CD4-positive, alpha-beta T cell treated with Interleukin-21 for 1 hour (primary cell): ENCODE data around the gene DBP.
"Not testable (repeated sequence)": the region's sequence is repeated elsewhere in the genome, so short reads cannot be mapped to it uniquely, and the experiment has no call there.

Experiments used
- DNase-seq: peaks from one replicate; pipeline ENCODE4 v3.0.0-alpha.2; 2020

DBP gene, protein sequence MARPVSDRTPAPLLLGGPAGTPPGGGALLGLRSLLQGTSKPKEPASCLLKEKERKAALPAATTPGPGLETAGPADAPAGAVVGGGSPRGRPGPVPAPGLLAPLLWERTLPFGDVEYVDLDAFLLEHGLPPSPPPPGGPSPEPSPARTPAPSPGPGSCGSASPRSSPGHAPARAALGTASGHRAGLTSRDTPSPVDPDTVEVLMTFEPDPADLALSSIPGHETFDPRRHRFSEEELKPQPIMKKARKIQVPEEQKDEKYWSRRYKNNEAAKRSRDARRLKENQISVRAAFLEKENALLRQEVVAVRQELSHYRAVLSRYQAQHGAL

DNA sequence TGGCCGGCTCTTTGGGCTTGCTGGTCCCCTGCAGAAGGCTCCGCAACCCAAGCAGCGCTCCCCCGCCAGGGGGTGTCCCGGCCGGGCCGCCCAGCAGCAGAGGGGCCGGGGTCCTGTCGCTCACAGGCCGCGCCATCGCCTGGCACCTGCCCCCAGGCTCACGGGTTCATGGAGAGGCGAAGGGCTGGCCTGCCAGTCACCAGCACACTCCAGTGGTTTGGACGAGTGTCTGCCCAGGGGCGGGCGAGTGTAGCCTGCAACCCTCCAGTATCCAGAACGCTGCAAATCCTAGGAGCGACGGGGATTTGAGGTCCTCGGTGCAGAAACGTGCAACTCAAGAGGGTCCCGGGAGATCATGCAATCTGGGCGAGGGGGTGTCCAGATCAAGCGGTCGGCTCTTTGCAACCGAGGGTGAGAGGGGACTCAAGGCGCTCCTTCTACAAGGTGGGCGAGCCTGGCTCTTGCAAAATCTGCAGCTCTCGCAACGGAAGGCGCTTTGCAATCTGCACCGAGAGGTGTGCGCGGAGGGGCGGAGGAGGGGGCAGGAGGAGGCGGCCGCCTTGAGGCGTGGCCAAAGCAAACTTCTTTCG is at the start of gene DBP:
Gene DBP, minus strand, starts transcription at position 521 of the 590 bp plus-strand sequence. Its CDS starts 385 bp downstream, at position 136.
- DNase-seq, result no peak

DNA sequence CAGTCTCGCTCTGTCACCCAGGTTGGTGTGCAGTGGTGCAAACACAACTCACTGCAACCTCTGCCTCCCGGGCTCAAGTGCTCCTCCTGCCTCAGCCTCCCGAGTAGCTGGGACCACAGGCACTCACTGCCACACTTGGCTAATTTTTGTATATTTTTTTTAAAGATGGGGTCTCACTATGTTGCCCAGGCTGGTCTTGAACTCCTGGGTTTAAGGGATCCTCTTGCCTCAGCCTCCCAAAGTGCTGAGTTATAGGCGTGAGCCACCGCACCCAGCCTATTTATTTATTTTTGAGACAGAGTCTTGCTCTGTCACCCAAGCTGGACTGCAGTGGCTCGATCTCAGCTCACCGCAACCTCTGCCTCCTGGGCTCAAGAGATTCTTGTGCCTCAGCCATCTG is 49.5 kb upstream of the DBP start:
- not testable (repeated sequence) for DNase-seq

DNA sequence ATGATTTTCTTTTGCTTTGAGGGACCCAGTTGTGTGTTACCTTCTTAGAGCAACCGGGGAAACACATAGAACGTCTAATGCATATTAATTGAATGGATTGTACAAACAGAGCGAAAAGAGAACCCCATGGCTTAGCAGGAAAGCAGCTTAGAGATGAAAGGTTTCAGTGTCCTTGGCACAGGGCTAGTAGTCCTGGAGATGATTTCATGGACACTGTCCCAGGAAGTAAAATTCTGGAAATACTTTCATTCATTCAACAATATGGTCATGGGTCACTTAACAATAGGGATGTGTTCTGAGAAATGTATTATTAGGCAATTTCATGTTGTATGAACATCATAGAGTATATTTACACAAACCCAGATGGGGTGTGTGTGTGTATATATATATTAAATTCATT is 48.9 kb upstream of the DBP start:
- DNase-seq, result no peak

DNA sequence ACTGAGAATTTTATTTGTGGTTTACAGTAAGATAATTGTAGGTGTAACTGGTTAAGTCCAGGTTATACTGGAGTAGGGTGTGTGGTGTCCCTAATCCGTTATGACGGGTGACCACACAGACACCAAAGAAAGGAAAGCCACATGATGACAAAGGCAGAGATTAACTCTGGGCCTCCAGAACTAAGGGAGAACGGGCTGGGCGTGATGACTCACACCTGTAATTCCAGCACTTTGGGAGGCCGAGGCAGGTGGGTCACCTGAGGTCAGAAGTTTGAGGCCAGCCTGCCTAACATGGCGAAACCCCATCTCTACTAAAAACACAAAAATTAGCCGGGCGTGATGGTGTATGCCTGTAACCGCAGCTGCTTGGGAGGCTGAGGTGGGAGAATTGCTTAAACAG is 48.4 kb upstream of the DBP start:
- DNase-seq, result no peak

DNA sequence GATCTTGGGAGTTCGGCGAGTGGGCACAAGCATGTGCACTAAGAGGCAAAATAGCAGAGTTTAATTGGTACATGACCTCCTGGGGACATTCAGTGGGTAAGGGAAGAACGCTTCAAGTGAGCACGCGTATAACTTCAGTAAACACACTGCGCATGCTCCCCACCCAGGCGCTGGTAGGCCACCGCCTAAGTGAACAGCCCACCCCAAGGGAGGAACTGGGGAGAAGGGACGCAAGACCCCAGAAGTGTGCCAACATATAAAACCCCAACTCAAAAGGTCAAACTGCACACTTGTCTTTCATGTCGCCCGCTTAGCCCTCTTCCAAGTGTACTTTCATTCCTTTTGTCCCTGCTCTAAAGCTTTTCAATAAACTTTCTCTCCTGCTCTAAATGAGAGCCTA is 46.2 kb upstream of the DBP start:
- DNase-seq, result peak; percentile 21

DNA sequence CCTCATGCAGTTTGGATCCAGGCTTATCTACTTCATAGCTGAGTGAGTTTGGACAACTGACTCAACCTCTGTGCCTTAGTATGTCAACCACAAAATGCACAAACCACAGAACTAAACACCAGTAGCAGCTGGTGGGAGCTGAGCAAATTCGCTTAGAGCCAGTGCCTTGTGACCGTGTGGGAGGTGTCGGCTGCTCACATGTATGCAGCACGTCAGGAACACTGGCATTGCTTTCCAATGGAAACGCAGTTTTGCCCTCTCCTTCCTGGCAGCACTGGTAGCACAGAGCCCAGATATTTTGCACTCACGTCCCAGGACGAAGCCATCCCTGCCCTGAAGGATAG is 43.9 kb upstream of the DBP start:
- DNase-seq, result no peak

DNA sequence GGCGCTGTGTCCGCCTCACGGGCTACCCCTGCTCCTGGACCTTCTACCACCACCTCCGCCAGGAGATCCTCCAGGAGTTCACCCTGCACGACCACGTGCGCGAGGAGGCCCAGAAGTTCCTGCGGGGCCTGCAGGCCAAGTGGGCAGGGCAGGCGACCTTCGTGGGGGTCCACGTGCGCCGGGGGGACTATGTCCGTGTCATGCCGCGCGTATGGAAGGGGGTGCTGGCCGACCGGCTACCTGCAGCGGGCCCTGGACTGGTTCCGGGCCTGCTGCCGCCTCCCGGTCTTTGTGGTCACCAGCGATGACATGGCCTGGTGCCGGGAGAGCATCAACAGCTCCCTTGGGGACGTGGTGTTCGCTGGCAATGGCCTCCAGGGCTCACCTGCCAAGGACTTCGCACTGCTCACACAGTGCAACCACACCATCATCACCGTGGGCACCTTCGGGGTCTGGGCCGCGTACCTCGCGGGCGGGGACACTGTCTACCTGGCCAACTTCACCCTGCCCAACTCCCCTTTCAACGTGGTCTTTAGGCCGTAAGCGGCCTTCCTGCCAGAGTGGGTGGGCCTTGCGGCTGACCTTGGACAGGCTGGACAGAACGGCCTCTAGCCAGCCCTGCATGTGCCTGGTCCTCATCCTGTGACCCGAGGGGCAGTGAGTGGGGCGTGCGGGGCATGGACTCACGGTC is 43.4 kb upstream of the DBP start:
- DNase-seq, result no peak

DNA sequence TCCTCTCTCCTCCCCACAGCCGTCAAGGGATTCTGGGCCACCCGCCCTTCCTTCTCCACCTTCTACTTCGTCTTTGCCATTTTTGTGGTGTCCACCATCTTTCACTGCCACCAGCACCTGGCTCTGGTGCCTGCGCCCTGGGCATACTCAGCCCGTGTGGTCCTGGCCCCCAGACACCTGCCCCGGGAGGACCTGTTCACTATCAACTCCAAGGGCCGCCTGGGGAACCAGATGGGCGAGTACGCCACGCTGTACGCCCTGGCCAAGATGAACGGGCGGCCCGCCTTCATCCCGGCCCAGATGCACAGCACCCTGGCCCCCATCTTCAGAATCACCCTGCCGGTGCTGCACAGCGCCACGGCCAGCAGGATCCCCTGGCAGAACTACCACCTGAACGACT is 42.8 kb upstream of the DBP start:
- not testable (repeated sequence) for DNase-seq

DNA sequence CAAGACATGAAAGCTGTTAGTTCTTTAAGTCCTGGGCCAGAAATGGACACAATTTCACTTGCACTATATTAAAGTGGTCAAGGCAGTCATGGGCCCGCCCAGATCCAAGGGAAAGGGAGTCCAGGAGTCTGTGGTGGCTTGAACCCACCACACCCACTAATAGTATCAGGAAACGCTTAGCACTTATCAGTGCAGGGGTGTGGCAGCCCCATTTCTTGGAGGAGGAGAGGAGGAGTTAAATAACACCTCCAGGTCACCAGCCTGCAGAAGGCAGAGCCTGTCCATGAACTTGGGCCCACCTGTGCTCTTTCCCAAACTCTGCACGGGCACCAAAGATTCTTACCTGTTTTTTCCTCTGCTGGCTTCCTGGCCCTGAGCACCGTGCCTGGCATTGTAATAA is 41.0 kb upstream of the DBP start:
- DNase-seq, result no peak

DNA sequence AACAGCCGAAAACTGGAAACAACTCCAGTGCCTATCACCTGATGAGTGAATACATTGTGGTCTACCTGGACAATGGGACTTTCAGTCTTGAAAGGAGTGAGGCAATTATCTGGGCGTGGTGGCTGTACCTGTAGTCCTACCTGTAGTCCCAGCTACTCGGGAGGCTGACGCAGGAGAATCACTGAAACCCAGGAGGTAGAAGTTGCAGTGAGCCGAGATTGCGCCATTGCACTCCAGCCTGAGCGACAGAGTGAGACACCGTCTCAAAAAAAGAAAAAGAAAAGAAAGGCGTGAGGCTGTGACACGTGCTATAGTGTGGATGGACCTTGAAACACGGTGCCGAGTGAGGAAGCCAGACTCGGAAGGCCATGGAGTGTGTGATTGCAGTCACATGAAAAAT is 39.7 kb upstream of the DBP start:
- no peak for DNase-seq

DNA sequence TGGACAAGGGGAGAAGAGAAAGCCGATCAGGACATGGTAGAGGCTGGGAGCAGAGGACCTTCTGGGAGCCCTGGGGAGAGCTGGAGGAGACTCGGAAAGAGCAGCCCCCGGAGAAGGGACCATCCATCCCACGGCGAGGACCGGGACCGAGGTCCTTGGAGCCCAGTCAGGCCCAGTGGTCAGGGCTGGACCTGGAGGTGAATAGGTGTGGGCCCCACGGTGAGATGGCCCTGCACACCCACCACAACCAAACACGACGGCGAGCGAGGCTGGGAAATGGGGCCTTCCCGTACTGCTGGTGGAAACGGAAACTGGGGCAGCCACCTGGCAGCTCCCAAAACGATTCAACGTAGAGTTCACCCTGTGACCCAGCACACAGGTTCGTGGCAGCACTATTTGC is 39.3 kb upstream of the DBP start:
- DNase-seq, result no peak

DNA sequence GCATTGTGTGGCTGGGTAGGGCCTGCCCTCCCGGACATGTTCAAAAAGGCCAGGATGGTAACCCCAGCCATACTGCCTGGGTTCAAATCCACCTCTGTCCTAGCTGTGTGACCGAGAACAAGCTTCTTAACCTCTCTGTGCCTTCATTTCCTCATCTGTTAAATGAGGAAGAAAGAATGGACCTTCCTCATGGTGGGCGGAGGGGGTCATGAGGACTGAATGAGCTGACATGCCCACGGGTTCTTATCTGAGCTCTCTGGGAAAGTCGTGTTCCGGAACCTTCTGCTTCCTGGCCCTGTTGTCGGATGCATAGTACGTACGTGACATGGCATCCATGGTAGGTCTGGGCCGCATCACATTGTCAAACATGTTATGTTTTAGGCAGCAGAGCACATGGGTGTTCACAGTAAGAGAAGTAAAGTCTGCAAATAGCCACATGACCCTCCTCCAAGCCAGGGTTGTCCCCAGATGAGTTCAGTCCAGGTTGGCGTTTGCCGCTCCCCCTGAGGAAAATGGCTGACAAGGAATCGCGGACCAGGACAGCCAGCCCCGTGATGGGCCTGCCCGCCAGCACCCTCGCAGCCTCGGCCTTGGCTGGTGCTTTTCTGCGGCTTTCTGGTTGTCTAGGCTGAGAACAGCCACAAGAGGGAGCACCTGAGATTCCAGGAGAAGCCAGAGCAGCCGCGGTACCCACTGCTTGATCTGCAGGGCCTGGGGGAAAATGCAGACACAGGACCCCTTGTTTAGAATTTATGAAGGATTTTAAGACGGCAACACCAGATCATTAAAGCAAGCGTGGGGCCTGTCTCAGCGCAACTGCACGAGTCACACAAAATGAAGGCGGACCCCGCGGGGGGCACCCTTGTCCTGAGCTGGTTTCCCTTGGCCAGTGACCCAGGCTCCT is 38.0 kb upstream of the DBP start:
- DNase-seq, result peak; percentile 85

DNA sequence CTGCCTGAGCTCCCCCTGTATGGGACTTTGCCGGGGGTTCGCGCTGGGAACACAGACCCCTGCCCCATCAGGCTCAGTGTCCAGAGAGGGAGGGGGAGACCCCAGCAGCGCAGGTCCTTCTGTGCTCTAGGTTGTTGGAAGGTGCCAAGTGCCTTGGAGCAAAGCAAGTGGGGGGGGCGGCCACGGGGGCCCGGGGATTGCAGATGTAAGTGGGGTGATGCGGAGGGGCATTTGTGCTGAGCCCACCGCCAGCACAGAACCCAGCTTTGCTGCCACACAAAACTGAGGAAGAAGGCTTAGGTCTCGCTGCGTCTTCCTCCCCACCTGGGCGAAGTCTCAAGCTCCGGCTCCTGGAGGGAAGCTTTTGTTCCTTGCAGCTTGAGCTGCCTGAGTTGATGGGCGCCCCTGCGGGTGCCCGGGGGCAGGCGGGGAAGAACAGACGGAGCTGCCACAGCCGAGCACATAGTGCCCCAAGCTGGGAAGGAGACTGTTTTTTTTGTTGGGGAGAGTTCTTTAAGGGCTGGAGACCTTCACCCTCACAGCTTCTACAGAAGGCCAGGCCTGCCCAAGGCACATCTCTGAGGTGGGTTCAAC is 37.1 kb upstream of the DBP start:
- DNase-seq, result no peak

DNA sequence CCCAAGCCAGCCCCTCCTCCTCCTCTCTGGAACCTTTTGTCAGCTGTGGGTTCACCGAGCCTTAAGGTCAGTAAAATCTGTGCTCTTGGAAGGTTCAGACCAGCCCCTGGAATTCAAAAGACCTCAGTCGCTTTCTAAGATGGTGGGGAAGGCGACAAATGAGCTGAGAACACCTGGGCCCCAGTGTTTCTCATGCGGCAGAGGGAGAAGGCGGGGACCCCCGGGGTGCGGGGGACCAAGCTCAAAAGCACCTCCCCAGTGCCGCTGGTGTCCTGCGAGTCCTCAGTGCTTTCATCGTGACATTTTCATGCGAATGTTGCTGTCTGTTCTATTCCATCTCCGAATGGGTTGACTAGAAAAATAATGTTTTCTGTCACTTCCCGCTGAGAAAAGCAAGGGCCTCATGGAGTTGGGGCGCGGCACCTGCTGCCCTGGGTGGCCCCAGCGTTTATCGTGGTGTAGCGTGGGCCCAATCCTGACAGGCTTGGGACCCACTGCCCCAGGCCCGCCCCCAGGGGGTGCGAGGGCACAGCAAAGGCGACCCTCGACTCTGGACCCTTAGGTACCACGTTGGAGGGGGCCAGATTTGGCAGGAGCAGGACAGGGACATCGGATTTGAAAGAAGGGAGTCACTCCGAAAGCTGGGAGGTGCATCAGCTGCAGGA is 36.4 kb upstream of the DBP start:
- no peak for DNase-seq

DNA sequence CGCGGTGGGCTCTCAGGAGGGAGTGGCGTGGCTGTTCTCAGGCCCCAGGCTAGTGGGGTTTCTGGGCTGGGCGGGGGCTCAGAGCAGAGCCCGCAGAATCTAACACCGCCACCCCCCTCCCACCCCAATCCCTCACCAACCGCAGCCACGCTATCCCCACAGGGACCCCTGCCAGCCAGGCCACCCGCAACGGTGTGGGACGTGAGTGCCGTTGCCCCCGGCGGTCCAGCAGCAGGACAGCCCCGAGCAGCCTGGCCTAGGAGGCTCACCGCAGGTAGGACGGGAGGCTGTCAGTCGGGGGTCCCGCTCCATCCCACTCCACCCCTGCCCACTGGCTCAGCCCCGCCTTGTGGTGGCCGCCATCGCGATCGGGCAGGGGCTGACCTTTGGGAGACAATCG is 35.8 kb upstream of the DBP start, which contains the start of gene NTN5:
Gene NTN5, minus strand, starts transcription at position 24 of the 400 bp plus-strand sequence. CDS start 2,031 bp downstream, outside the sequence.
- DNase-seq, result no peak

DNA sequence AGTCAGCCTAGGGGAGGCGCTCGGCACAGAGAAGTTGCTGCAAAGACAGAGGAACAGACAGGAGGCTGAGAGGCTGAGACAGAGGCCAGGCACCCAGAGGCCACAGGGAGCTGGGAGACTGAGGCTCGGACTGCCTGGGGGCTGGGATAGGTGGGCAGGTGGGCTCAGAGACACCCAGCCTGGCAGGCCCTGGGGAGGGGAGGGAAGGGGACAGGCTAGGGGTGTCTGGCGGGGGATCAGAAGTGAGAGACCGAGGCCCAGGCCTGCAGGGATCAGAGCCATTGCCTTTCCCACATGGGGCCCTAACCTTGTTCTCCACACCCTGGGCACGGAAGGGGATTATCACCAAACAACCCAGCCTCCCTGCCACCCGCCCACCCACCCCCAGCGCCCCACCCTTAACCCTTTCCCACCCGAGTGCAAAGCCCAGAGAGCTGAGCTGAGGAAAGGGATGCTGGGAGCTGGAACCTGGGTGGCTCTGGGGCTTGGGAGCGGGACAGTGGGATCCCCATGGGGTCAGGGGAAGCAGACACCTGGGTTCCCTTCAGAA is 34.3 kb upstream of the DBP start:
- DNase-seq, result no peak

DNA sequence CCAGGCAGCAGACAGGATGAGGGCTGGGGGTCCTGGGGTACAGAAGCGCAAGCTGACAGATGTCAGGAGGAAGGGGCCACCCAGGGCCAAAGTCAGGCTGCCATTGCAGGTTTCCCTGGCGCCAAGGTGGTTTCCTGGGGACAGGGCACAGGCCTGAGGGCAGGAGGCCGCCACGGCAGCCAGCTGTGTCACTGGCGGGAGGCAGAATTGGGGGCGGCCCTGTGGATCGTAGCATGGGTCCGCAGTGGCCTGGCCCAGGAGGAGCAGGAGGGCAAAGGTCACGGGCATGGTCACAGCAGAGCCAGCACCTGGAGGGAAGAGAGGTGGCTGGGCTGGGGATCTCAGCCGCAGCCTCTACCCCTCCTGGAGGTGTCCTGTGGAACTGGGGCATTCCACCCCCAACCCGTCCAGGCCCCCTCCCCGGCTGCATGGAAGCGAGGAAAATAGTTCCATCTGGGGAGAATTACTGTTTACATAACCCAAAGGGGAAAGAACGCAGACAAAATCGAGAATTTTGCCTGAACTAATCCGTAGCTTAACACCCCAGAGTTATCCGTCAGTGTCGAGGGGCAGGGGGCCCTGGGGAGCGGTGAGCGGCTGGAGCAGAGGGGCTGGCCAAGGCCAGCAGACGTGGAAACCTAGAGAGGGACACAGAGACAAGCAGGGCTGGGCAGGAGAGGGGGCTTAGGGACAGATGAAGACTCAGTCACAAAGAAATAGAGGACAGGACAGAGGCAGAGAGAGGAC is 33.7 kb upstream of the DBP start:
- no peak for DNase-seq

DNA sequence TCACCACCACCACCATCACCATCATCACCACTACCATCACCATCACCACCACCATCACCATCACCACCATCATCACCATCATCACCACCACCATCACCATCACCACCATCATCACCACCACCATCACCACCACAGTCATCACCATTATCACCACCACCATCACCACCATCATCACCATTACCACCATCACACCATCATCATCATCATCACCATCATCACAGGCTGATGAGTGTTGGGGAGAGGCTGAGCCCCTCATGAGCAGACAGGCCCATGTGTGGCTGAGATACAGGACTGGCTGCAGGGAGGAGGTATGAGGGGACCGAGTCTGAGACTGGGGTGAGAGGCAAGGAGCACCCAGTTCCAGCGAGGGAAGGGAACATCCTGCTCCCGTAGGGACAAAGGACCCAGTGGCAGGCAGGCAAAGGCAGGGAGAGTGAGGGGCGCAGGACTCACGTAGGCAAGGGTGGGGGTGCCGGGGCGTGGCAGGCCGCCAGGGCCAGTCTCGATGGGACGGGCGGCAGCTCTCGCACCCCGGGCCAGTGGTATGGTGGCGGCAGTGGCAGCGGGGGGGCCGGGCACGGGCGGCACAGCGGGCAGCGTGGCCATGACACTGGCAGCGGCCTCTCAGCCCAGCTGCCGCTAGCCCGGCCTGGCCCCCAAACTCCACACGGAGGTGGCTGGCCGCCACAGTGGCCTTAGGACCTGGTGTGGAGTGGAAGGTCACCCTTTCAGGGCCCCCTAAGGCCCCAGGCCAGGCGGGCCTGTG is 32.9 kb upstream of the DBP start:
- DNase-seq, result no peak

DNA sequence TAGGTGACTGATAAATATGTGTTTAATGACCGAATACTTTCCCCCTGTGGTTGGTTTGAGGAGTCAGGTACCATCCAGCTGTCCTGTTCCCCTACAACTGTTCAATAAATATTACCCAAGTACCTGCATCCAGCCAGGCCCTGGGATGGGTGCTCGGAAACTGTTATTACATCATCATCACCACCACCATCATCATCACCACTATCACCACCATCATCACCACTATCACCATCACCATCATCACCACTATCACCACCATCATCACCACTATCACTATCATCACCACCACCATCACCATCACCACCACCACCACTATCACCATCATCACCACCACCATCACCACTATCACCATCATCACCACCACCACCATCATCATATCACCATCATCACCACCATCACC is 31.6 kb upstream of the DBP start:
- DNase-seq, result no peak

DNA sequence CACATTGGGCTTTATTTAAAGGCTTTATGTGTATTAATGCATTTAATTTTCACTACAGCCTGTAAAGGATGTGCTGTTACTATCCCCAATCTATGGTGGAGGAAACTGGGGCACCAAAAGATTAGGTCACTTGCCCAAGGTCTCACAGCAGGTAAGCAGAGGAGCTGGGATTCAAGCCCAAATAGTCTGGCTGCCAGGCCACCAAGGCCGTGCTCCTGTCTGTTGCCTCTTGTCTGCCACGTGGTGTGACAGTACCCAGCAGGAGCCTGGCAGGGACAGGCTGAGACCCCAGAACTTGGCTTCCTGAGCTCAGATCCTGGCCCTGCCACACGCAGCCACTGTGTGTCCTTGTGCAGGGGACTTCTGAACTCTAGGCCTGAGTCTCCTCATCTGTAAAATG is 31.2 kb upstream of the DBP start:
- DNase-seq, result no peak
